ENCODE data around the gene FIGNL1. TPM values are rescaled to one million over a fixed set of nuclear protein-coding genes. Genes with fewer than 3 reads are reported as not detected.

FIGNL1 gene
- total RNA-seq, 2 experiments from 2014 or later = 10.4 to 11.5 TPM

- H3K9me3 Mint-ChIP-seq = no peaks in the 10 kb centered on the region
- Histone ChIP-seq H3K4me3 (ENCODE audit: low read length) (peak overlapping the region; percentile 25), H3K4me1 (ENCODE audit: insufficient read depth, low read length) (peaks cover 71% of the 10 kb centered on the region), H3K9me3 (ENCODE audit: control insufficient read depth in 1 of 2, insufficient read depth in 1 of 2, low read length in 2 of 2) (no peaks in the 10 kb centered on the region), H3K36me3 (ENCODE audit: insufficient read depth, low read length) (peaks cover 96% of the 10 kb centered on the region), H3K27ac (ENCODE audit: low read depth in 1 of 2, low read length in 2 of 2) (peak overlapping the region; percentile 67 to 81), H3K27me3 (ENCODE audit: control insufficient read depth in 1 of 2, insufficient read depth in 2 of 2, low read length in 2 of 2) (no peaks in the 10 kb centered on the region)
- H3K27me3 Mint-ChIP-seq = no peaks in the 10 kb centered on the region
- H3K4me3 Mint-ChIP-seq = peak overlapping the region; percentile 76
- POLR2A ChIA-PET = interaction anchor here (0.8 to 3.2 kb wide), 10 partner anchors 9 to 189 kb away, joined by 3 to 16 read pairs (median 4); partner anchors contain the start of gene IKZF1
- ATAC-seq (ENCODE audit: poor library complexity) (no peak), DNase-seq (no peak)
- TF ChIP-seq CTCF (IDR thresholded peaks at IDR 0.05) = no peak
- intact Hi-C loops (cut with DNase I, micrococcal nuclease) = no loop called here
- peak overlapping the region; percentile 94 for H3K27ac Mint-ChIP-seq
- H3K4me1 Mint-ChIP-seq (ENCODE audit: low read depth) = peaks cover 93% of the 10 kb centered on the region
- CTCF ChIA-PET = interaction anchor here (0.7 to 1.0 kb wide), 2 partner anchors 20 to 189 kb away, joined by 3 to 4 read pairs; no protein-coding TSS in a partner anchor
- H3K36me3 Mint-ChIP-seq (ENCODE audit: low read depth) = peaks cover 93% of the 10 kb centered on the region
Observed at GRCh38 chr7:50394315-50394714, 55.8 kb downstream of the FIGNL1 start.

Other genes with a start within 250 kb of the FIGNL1 start
- gene IKZF1, start 145.6 kb downstream of the FIGNL1 start, total RNA-seq = 100 to 1,000 TPM; 297 to 300 TPM
- not detected for gene DDC, start 115.1 kb upstream of the FIGNL1 start, total RNA-seq